Measurements from ENCODE around the gene CACNG1. TPM values are rescaled to one million over a fixed set of nuclear protein-coding genes. Genes with fewer than 3 reads are reported as not detected.

Gene CACNG1
- total RNA-seq, 1 experiment from 2014 or later, result 0.12 TPM

DNA sequence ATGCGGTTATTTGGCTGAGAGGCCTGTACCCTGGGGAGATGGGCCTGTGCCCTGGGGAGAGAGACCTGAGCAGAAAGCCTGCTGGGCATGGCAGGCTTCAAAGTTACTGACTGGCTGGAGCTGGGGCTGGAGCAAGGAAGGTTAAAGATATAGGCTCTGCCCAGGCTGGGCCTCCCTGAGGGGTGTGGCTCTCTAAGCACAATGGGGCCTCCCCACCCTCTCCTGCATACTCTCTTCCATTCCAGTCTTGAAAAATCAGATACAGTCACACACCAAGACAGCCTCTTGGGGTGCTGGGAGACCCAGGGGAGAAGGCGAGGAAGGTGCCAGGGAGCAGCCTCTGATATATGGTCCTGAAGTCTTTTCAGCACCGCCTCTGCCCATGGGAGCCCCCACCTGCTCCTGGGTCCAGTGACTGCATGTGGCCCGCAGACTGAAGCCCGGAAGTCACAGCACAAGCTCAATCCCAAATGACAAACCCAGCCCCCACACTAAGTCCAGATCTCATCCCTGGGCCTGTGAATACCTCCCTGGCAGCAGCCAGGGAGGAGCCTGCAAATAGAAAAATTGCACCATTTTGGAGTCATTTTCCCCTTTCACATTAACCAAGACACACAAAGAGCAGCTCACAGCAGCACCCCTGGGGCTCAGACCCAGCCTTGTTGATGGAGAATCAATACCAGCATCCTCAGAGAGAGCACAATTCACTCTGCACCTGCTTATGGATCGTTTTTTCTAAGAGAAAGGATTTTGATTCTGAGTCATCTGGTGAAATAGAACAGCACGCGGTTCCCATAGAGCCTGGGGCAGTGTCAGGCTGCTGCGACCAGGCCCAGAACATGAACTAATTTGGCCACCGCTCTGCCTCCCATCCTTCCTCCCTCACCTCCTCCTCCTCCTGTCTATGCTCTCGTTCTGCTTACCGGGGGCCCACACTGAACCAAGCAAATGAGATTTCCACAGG, 25.6 kb upstream of the CACNG1 start:
- H3K27me3 ChIP-seq, result no peaks in the 10 kb centered on the region
- no peaks in the 10 kb centered on the region for H3K36me3 ChIP-seq
- H3K4me1 ChIP-seq, result no peaks in the 10 kb centered on the region
- DNase-seq, result no peak
- H3K4me3 ChIP-seq, result no peak overlapping the region
- no peak overlapping the region for H3K27ac ChIP-seq
- no peaks in the 10 kb centered on the region for H3K9me3 ChIP-seq (replicated peaks)

DNA sequence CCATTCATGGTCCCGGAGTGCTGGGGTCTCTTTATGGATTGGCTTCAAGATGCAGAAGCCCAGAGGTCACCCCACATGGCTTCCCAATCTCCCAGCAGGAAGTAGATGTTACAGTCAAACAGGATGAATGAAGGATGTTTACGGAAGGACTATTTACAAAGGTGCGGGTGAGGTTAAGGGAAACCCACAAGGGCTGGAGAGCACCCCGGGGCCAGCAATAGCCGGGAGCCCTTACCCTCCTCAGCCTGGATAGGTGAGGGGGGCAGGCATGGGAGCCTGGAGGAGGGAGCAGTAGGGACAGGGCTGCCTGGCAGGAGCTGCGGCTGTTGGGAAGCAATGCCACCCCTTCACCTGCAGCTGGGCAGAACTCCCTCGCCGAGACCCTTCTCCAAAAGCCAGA, 24.5 kb upstream of the CACNG1 start:
- Histone ChIP-seq H3K4me1 (no peaks in the 10 kb centered on the region), H3K27ac (no peak overlapping the region), H3K36me3 (no peaks in the 10 kb centered on the region), H3K4me3 (no peak overlapping the region), H3K9me3 (replicated peaks) (no peaks in the 10 kb centered on the region), H3K27me3 (no peaks in the 10 kb centered on the region)
- no peak for DNase-seq

DNA sequence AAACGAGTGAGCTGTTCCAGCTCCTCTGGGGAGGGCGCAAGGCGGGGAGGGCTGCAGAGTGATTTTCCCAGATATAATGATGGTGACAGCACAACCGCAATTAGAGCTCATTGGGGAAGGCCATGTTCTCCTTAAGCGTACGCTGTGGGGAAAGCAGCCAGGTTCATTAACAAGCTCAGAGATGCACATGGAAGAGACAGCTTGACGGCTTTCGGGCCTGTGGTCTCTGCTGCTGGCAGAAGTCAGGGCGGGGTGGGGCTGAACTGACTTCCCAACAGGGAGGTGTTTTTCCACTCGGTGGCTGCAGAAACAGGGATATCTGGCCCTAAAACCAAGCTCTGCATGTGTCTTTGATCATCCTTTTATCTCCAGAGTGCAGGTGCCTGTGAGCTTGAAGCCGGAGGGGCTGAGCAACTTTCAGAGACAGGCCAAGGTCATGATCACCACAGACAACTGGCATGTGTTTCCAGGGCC, 24.0 kb upstream of the CACNG1 start:
- no peaks in the 10 kb centered on the region for H3K4me1 ChIP-seq
- H3K9me3 ChIP-seq (replicated peaks), result no peaks in the 10 kb centered on the region
- no peaks in the 10 kb centered on the region for H3K36me3 ChIP-seq
- H3K4me3 ChIP-seq, result no peak overlapping the region
- H3K27ac ChIP-seq, result no peak overlapping the region
- no peak for DNase-seq
- no peaks in the 10 kb centered on the region for H3K27me3 ChIP-seq

DNA sequence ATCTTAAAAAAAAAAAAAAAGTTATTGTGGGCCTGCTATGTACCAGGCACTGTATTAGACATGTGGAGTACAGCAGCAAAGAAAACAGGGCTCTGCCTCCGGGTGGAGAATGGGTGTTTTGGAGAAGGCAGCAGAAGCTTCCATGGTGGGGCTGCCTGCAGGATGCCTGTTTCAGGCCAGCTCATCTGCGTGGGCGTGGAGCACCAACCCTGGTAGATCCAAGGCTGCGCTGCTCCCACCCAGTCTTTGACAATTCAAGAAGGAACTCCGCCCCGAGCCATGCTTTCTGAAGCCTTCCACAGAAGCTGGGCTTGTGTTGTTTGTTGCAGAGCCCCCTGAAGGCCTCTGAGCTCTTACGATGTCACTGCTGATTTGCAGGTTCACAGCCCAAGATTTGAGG, 23.2 kb upstream of the CACNG1 start:
- Histone ChIP-seq H3K4me3 (no peak overlapping the region), H3K4me1 (no peaks in the 10 kb centered on the region), H3K27ac (no peak overlapping the region), H3K27me3 (no peaks in the 10 kb centered on the region), H3K36me3 (no peaks in the 10 kb centered on the region), H3K9me3 (replicated peaks) (no peaks in the 10 kb centered on the region)
- no peak for DNase-seq

DNA sequence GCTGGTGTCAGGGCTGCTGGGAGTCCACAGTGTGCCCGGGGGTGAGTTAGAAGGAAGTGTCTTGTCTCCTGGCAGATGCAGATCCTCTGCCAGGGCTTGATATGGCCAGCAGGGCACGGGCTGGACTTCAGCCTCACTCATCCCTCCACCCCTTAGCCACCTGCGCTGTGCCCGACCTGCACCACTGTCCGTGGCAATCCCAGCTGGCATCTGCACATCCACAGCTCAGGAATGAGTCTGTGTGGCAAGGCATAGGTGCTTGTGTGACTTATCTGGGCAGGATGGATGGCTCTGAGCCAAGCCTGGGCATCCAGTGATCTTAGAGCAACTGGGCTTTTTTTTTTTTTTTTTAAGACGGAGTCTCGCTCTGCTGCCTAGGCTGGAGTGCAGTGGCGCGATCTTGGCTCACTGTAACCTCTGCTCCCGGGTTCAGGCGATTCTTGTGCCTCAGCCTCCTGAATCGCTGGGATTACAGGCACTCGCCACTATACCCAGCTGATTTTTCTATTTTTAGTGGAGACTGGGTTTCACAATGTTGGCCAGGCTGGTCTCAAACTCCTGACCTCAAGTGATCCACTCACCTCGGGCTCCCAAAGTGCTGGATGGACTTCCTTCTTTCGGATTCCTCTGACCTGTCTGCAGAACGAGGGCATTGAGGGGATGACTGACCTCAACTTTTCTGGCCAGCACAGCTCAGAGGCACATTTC, 22.5 kb upstream of the CACNG1 start:
- Histone ChIP-seq H3K4me1 (no peaks in the 10 kb centered on the region), H3K9me3 (replicated peaks) (no peaks in the 10 kb centered on the region), H3K4me3 (no peak overlapping the region), H3K36me3 (no peaks in the 10 kb centered on the region), H3K27me3 (no peaks in the 10 kb centered on the region), H3K27ac (no peak overlapping the region)
- no peak for DNase-seq

DNA sequence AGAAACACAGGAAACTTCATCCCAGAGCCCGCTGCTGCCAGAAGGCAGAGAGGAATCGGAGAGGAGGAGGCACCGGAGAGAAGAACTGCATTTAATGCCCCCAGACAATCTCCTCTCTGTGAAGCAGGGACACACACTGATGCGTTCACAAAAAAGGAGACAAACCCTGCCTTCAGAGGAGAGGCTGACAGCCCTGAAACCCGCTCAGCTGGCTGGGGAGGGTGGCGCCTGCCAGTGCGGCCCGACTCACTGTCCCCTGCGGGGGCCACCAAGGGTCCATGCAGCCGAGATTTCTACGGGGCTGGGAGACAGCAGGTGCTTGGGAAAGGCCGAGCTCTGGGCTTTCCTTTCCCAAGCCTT, 21.9 kb upstream of the CACNG1 start:
- no peaks in the 10 kb centered on the region for H3K27me3 ChIP-seq
- no peak overlapping the region for H3K4me3 ChIP-seq
- no peak overlapping the region for H3K27ac ChIP-seq
- no peaks in the 10 kb centered on the region for H3K36me3 ChIP-seq
- H3K4me1 ChIP-seq, result no peaks in the 10 kb centered on the region
- no peak for DNase-seq
- no peaks in the 10 kb centered on the region for H3K9me3 ChIP-seq (replicated peaks)

DNA sequence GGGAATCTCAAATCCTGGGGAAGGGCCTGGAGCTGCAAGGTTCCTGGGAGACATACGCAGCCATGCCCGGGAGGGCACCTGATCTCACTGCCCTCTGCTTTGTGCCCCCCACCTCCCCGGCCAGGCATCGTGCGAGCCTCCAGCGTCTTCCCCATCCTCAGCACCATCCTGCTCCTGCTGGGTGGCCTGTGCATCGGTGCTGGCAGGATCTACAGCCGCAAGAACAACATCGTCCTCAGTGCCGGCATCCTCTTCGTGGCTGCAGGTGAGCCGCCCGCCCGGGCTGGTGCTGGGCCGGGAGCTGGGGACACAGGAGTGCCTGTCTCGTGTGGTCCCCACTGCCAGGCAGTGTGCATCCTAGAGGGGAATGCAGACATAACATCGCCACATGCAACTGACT, 19.6 kb upstream of the CACNG1 start:
- H3K36me3 ChIP-seq, result no peaks in the 10 kb centered on the region
- H3K4me1 ChIP-seq, result no peaks in the 10 kb centered on the region
- H3K27ac ChIP-seq, result no peak overlapping the region
- H3K27me3 ChIP-seq, result no peaks in the 10 kb centered on the region
- DNase-seq, result no peak
- H3K9me3 ChIP-seq (replicated peaks), result no peaks in the 10 kb centered on the region
- H3K4me3 ChIP-seq, result no peak overlapping the region

DNA sequence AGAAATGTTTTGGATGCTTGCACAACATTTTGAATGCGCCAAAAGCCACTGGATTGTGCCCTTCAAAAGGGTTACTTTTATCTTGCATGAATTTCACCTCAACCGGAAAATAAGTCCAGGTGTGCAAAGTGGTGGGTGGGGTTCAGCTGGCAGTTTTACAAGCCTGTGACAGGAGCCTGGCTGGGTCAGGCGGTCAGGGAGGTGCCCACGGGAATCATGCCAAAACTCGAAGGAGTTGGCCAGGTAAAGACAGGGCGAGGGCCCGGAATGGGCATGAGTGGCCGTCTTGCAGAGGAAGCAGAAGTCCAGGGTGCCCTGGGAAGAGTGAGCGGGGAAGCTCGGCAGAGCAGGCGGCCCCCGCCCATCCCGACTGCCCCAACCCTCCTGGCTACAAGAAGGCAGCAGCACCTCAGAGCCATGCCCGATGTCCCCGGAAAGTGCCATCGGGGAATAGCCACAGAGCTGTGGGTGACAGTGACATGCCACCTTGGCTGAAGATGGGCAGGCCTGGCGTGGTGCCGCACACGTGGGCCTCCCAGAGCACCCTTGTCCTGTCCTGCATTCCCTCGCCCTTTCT, 19.1 kb upstream of the CACNG1 start:
- Histone ChIP-seq H3K36me3 (no peaks in the 10 kb centered on the region), H3K4me3 (no peak overlapping the region), H3K27me3 (no peaks in the 10 kb centered on the region), H3K4me1 (no peaks in the 10 kb centered on the region), H3K27ac (no peak overlapping the region), H3K9me3 (replicated peaks) (no peaks in the 10 kb centered on the region)
- no peak for DNase-seq

DNA sequence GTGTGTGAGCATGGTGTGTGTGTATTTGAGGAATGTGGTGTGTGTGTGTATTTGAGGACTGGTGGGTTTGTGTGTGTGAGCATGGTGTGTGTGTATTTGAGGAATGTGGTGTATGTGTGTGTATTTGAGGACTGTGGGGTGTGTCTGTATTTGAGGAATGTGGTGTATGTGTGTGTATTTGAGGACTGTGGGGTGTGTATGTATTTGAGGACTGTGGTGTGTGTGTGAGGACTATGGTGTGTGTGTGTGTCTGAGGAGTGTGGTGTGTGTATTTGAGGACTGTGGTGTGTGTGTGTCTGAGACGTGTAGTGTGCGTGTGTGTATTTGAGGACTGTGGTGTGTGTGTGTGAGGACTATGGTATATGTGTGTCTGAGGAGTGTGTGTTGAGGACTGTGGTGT, 18.0 kb upstream of the CACNG1 start:
- Histone ChIP-seq H3K9me3 (replicated peaks) (no peaks in the 10 kb centered on the region), H3K4me3 (no peak overlapping the region), H3K27ac (no peak overlapping the region), H3K36me3 (no peaks in the 10 kb centered on the region), H3K27me3 (no peaks in the 10 kb centered on the region), H3K4me1 (no peaks in the 10 kb centered on the region)
- no peak for DNase-seq

DNA sequence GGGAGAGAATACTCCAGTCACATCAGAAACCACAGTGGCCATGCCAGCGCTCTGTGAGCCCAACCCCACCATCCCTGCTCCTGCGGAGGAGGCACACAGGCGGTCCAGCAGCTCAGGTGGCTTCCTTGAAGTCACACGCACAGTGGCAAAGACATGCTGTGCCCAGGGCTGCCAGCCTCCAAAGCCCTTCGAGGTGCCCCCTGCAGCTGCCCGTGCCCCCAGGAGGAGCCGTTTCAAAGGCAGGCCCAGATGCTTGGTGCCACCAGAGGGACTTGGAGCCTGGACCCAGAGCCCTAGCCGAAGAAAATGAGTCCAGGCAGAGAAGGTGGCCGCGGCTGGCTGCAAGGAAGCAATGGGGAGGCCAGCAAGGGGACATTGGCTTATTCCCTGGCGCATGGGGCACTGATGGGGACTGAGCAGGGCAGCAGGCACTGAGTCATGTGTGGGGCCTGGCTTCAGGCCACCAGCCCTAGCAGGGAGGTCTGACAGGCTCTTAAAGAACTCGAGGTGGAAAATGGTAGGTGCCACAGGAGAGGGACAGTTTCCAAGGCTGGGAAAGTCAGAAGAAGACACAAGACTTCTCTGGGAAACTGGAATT, 17.2 kb upstream of the CACNG1 start:
- no peaks in the 10 kb centered on the region for H3K27me3 ChIP-seq
- no peaks in the 10 kb centered on the region for H3K4me1 ChIP-seq
- H3K36me3 ChIP-seq, result no peaks in the 10 kb centered on the region
- DNase-seq, result no peak
- no peaks in the 10 kb centered on the region for H3K9me3 ChIP-seq (replicated peaks)
- H3K4me3 ChIP-seq, result no peak overlapping the region
- H3K27ac ChIP-seq, result no peak overlapping the region

DNA sequence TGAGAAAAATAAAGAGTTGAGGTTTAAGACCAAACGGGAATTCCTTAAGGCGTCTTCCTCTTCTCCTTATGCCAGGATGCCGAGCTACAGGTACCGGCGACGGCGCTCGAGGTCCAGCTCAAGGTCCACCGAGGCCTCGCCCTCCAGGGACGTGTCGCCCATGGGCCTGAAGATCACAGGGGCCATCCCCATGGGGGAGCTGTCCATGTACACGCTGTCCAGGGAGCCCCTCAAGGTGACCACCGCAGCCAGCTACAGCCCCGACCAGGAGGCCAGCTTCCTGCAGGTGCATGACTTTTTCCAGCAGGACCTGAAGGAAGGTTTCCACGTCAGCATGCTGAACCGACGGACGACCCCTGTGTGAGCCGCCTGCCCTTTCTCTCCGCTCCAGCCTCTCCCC, 13.7 kb upstream of the CACNG1 start:
- DNase-seq, result no peak
- Histone ChIP-seq H3K4me1 (no peaks in the 10 kb centered on the region), H3K4me3 (no peak overlapping the region), H3K36me3 (no peaks in the 10 kb centered on the region), H3K27me3 (no peaks in the 10 kb centered on the region), H3K27ac (no peak overlapping the region), H3K9me3 (replicated peaks) (no peaks in the 10 kb centered on the region)

DNA sequence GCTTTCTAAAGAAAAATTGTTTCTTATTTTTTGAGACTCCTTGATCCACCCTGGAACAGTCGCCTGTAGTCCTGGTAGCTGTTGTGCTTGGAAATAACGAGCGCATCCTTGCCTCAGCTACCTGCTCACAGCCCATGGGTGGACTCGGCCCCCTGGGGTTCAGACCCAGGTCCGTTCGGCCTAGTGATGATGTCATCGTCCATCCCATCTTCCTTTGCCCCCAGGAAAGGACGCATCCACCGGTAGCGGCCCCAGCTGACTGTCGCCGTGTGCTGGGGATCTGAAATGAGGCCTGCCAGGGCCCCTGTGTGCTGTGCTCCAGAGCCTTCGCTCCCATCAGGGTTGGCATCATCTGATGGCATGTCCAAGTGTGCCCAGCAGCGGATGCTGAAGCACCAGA, 12.0 kb upstream of the CACNG1 start:
- no peaks in the 10 kb centered on the region for H3K36me3 ChIP-seq
- H3K9me3 ChIP-seq (replicated peaks), result no peaks in the 10 kb centered on the region
- no peaks in the 10 kb centered on the region for H3K27me3 ChIP-seq
- no peak overlapping the region for H3K4me3 ChIP-seq
- no peak for DNase-seq
- no peak overlapping the region for H3K27ac ChIP-seq
- H3K4me1 ChIP-seq, result no peaks in the 10 kb centered on the region

DNA sequence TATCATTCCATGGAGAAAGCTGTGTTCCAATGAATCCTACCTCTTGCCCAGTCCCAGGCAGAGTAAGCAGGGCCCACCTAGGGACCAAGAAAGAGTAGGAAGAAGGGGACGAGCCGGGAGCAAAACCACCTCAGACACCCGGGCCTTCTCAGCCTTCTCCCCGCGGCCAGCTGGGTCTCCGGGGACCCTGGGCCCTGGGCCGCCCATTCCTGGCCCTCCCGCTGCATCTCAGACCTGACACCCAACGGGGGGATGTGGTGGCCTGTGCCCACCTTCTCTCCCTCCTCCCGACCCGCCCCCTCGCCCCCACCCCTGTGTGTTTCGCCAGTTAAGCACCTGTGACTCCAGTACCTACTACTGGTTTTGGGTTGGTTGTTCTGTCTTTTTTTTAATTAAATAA, 11.4 kb upstream of the CACNG1 start:
- DNase-seq, result no peak
- no peaks in the 10 kb centered on the region for H3K36me3 ChIP-seq
- H3K27me3 ChIP-seq, result no peaks in the 10 kb centered on the region
- H3K4me1 ChIP-seq, result no peaks in the 10 kb centered on the region
- no peaks in the 10 kb centered on the region for H3K9me3 ChIP-seq (replicated peaks)
- H3K27ac ChIP-seq, result no peak overlapping the region
- H3K4me3 ChIP-seq, result no peak overlapping the region

DNA sequence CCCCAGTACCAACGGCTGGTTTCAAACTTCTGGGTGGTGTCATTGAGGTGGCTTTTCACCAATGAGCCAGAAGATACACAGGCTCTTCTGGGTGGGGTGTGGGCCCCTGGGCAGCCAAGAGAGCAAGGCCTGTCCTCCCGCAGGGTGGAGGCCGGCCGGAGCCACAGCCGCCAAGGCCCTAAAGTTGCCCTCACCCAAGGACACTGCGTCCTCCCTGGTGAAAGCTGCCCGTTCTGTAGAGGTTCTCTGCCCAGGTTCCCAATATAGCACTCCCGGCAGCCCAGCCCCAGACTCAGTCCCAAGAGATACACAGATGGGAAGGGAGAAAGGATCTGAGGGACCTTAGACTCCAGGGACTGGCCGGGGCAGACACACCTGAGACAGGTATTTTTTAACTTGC, 10.7 kb upstream of the CACNG1 start:
- H3K27ac ChIP-seq, result no peak overlapping the region
- H3K36me3 ChIP-seq, result no peaks in the 10 kb centered on the region
- no peak overlapping the region for H3K4me3 ChIP-seq
- no peaks in the 10 kb centered on the region for H3K9me3 ChIP-seq (replicated peaks)
- H3K4me1 ChIP-seq, result no peaks in the 10 kb centered on the region
- no peak for DNase-seq
- H3K27me3 ChIP-seq, result no peaks in the 10 kb centered on the region

Data from SJCRH30 (cell line).